ENCODE data around the gene MRPL52. TPM values are rescaled to one million over a fixed set of nuclear protein-coding genes. Genes with fewer than 3 reads are reported as not detected.
A peak's percentile ranks its signal among the peaks of the same experiment; 100 is the strongest.

The MRPL52 gene
- total and polyA plus RNA-seq, 2 of the 13 experiments (the other 11 are each of a cell fraction or from before 2014, with no cell fraction given), result 118 to 329 TPM

- TF ChIP-seq RELA (CRISPR knock-in tag; IDR thresholded peaks at IDR 0.05), result 0 out of 2 replicates have a peak, but pooled peaks have one; percentile 8
- TF ChIP-seq HDAC2 (CRISPR knock-in tag; IDR thresholded peaks at IDR 0.05), result peak; percentile 51; the same call in 1 of the 2 replicates
- 0 out of 2 replicates have a peak, but pooled peaks have one; percentile 55 for TF ChIP-seq CAMTA2 (CRISPR knock-in tag; IDR thresholded peaks at IDR 0.05; ENCODE audit: borderline replicate concordance)
- no peak; the same call in 1 of the 2 replicates for TF ChIP-seq HOXA3 (CRISPR knock-in tag; IDR thresholded peaks at IDR 0.05)
- no peak for TF ChIP-seq BRF2 (CRISPR knock-in tag; IDR thresholded peaks at IDR 0.05)
- TF ChIP-seq HIVEP1 (CRISPR knock-in tag; IDR thresholded peaks at IDR 0.05), result peak; percentile 16; the same call in 1 of the 2 replicates
- TF ChIP-seq ZNF143 (CRISPR knock-in tag; IDR thresholded peaks at IDR 0.05), result peak; percentile 7; the same call in 1 of the 2 replicates
- 0 out of 2 replicates have a peak, but pooled peaks have one; percentile 15 for TF ChIP-seq NR2C2 (CRISPR knock-in tag; IDR thresholded peaks at IDR 0.05; ENCODE audit: borderline replicate concordance)
- peak; percentile 55; the same call in 1 of the 2 replicates for TF ChIP-seq DRAP1 (CRISPR knock-in tag; IDR thresholded peaks at IDR 0.05)
- TF ChIP-seq GATAD1 (CRISPR knock-in tag; IDR thresholded peaks at IDR 0.05), result peak; percentile 76
- TF ChIP-seq ZNF710 (CRISPR knock-in tag; IDR thresholded peaks at IDR 0.05; ENCODE audit: borderline replicate concordance), result peak; percentile 39; the same call in 1 of the 2 replicates
- TF ChIP-seq ZFP91 (CRISPR knock-in tag; IDR thresholded peaks at IDR 0.05; ENCODE audit: borderline replicate concordance), result peak; percentile 90; the same call in 1 of the 2 replicates
- TF ChIP-seq ZNF784 (CRISPR knock-in tag; IDR thresholded peaks at IDR 0.05; ENCODE audit: borderline replicate concordance), result peak; percentile 51; the same call in 1 of the 2 replicates
- TF ChIP-seq PCBP2 (optimal IDR thresholded peaks at IDR 0.05; ENCODE audit: low read depth, low read length, poor library complexity, severe bottlenecking), result peak; percentile 67
- TF ChIP-seq ZNF75D (CRISPR knock-in tag; IDR thresholded peaks at IDR 0.05; ENCODE audit: borderline replicate concordance), result peak; percentile 79; the same call in 1 of the 2 replicates
- peak; percentile 28 for TF ChIP-seq ZNF563 (CRISPR knock-in tag; IDR thresholded peaks at IDR 0.05)
- TF ChIP-seq ZNF652 (CRISPR knock-in tag; IDR thresholded peaks at IDR 0.05; ENCODE audit: borderline replicate concordance, low read depth), result peak; percentile 62; the same call in 1 of the 2 replicates
- peak; percentile 42; the same call in 1 of the 2 replicates for TF ChIP-seq CEBPG (CRISPR knock-in tag; IDR thresholded peaks at IDR 0.05)
- TF ChIP-seq ZNF260 (CRISPR knock-in tag; IDR thresholded peaks at IDR 0.05; ENCODE audit: borderline replicate concordance, low read depth), result no peak
- TF ChIP-seq ZNF761 (CRISPR knock-in tag; conservative IDR thresholded peaks at IDR 0.05), result peak; percentile 51; the same call in 1 of the 2 replicates
- peak; percentile 82 for TF ChIP-seq CCAR2 (optimal IDR thresholded peaks at IDR 0.05; ENCODE audit: low read depth, low read length)
- 0 out of 2 replicates have a peak, but pooled peaks have one; percentile 84 for TF ChIP-seq DNMT3B (CRISPR knock-in tag; conservative IDR thresholded peaks at IDR 0.05)
Measured at GRCh38 chr14:22872033-22872832, 42.5 kb downstream of the MRPL52 start (continued).

Data from HepG2 (cell line).